K562 (cell line): Measurements from ENCODE around the gene TOMM40L. TPM values are rescaled to one million over a fixed set of nuclear protein-coding genes. Genes with fewer than 3 reads are reported as not detected.
A peak's percentile ranks its signal among the peaks of the same experiment; 100 is the strongest.

Experiments used
- BDP1 ChIP-seq: IDR thresholded peaks from 3 replicates; pipeline ENCODE4 v1.6.1; 2011; ENCODE audit not compliant: insufficient read length, insufficient read depth
- EGR1 ChIP-seq: fragments of 450-650 bp; conservative IDR thresholded peaks from 2 replicates; pipeline ENCODE4 v1.6.1; 2017; ENCODE audit warnings: mild to moderate bottlenecking
- ETV6 ChIP-seq, 3 experiments: fragments of 150-350 bp in 1 of 3; sonication (generic) in 1 of 3; formaldehyde crosslinking in 1 of 3; IDR thresholded peaks; 2 replicates each; pipeline versions ENCODE4 v1.6.1 to v1.8.0; 2014 to 2022; ENCODE audit warnings: borderline replicate concordance in 2 of 3, low read depth in 2 of 3, antibody characterized with exemption in 1 of 3, low read length in 1 of 3, mild to moderate bottlenecking in 1 of 3, missing genetic modification reagents in 1 of 3
- FOXK1 ChIP-seq: sonication (generic); formaldehyde crosslinking; IDR thresholded peaks from 2 replicates; pipeline ENCODE4 v1.8.0; 2022; ENCODE audit warnings: missing genetic modification reagents, mild to moderate bottlenecking, borderline replicate concordance
- MCM5 ChIP-seq: fragments of 450-650 bp; IDR thresholded peaks from 2 replicates; pipeline ENCODE4 v1.6.1; 2016; ENCODE audit warnings: low read depth
- MYC ChIP-seq, 2 experiments: fragments of 250-450 bp in 1 of 2; sonication (Bioruptor Pico) in 1 of 2; IDR thresholded peaks; 2 replicates each; pipeline versions ENCODE4 v1.5.1 to v1.6.1; 2012 to 2021; ENCODE audit warnings: low read depth in 2 of 2, borderline replicate concordance in 1 of 2, improper control_type of control experiment in 1 of 2, low read length in 1 of 2, mild to moderate bottlenecking in 1 of 2, moderate library complexity in 1 of 2
- NR2C1 ChIP-seq, 2 experiments: fragments of 450-650 bp; IDR thresholded peaks; 2 replicates each; pipeline ENCODE4 v1.6.1; 2017; ENCODE audit warnings: mild to moderate bottlenecking in 2 of 2, antibody characterized with exemption in 1 of 2, inconsistent platforms in 1 of 2, missing compliant biosample characterization in 1 of 2, missing genetic modification characterization in 1 of 2
- TBP ChIP-seq: optimal IDR thresholded peaks from 2 replicates; pipeline ENCODE3; 2011; ENCODE audit warnings: low read depth, low read length, improper control_type of control experiment
- TFAP4 ChIP-seq: sonication (generic); formaldehyde crosslinking; IDR thresholded peaks from 2 replicates; pipeline ENCODE4 v1.8.0; 2022; ENCODE audit warnings: missing genetic modification reagents, mild to moderate bottlenecking, moderate library complexity, borderline replicate concordance
- THAP12 ChIP-seq: fragments of 250-450 bp; sonication (Bioruptor Pico); IDR thresholded peaks from 2 replicates; pipeline ENCODE4 v1.9.0; 2021; ENCODE audit warnings: mild to moderate bottlenecking, inconsistent platforms
- XRCC5 ChIP-seq: fragments of 200-400 bp; formaldehyde crosslinking; IDR thresholded peaks from 2 replicates; pipeline ENCODE4 v1.6.1; 2017; ENCODE audit warnings: low read depth, mild to moderate bottlenecking, low read length
- YY1 ChIP-seq, 3 experiments: IDR thresholded peaks; 2 replicates each; pipeline ENCODE4 v1.6.1; 2011; ENCODE audit warnings: low read length in 2 of 3, mild to moderate bottlenecking in 2 of 3, moderate library complexity in 2 of 3, borderline replicate concordance in 1 of 3, control low read depth in 1 of 3, low read depth in 1 of 3; ENCODE audit not compliant: insufficient read depth in 3 of 3, insufficient replicate concordance in 2 of 3, control insufficient read depth in 1 of 3, insufficient read length in 1 of 3; ENCODE audit errors: extremely low read depth in 1 of 3
- ZNF12 ChIP-seq: sonication (generic); formaldehyde crosslinking; IDR thresholded peaks from 2 replicates; pipeline ENCODE4 v1.4.0; 2020; ENCODE audit warnings: mild to moderate bottlenecking, missing genetic modification reagents
- ZNF174 ChIP-seq: fragments of 250-450 bp; sonication (Bioruptor Pico); IDR thresholded peaks from 2 replicates; pipeline ENCODE4 v1.4.0; 2020; ENCODE audit warnings: mild to moderate bottlenecking
- ZNF280A ChIP-seq: fragments of 450-650 bp; IDR thresholded peaks from 2 replicates; pipeline ENCODE4 v1.6.1; 2018; ENCODE audit warnings: mild to moderate bottlenecking, low read depth; ENCODE audit not compliant: partially characterized antibody
- ZNF644 ChIP-seq: fragments of 200-800 bp; sonication (Bioruptor generic); IDR thresholded peaks from 2 replicates; pipeline ENCODE4 v1.6.1; 2016; ENCODE audit warnings: low read depth, missing genetic modification characterization, missing compliant biosample characterization
- polyA plus RNA-seq, 8 experiments: library from polyadenylated mRNA; depleted of rRNA in 4 of 8; stranded (reverse) in 5 of 8; unstranded in 3 of 8; fragments of >200 nt; fragmentation: Nextera tagmentation in 2 of 8; fragmentation: Illumina TruSeq in 1 of 8; extraction: Ambion mirVana in 2 of 8; extraction: Trizol in 1 of 8; gene quantifications; 2 replicates each; pipeline versions ENCODE4 v1.2.1 to v1.2.3, GENCODE V29; 2011 to 2014; ENCODE audit warnings: inconsistent platforms in 1 of 8, missing spikeins in 1 of 8
- total RNA-seq, 7 experiments: library from RNA; depleted of rRNA in 6 of 7; stranded (reverse); fragments of >200 nt in 6 of 7; fragmentation: Illumina TruSeq in 2 of 7; extraction: Trizol in 2 of 7; gene quantifications; 2 replicates each; pipeline versions ENCODE4 v1.2.1 to v1.2.3, GENCODE V29; 2011 to 2021; ENCODE audit warnings: low replicate concordance in 1 of 7
- TF ChIP-seq, protein P1 (sequence below): sonication (generic); formaldehyde crosslinking; IDR thresholded peaks from 2 replicates; pipeline ENCODE4 v1.8.1; 2023; ENCODE audit warnings: mild to moderate bottlenecking, missing genetic modification reagents

The TOMM40L gene
- total and polyA plus RNA-seq, 9 of the 15 experiments (the other 6 are each of a cell fraction or from before 2014, with no cell fraction given): 9.6 to 33.6 (median 25.2) TPM

- TF ChIP-seq MYC (IDR thresholded peaks at IDR 0.05; ENCODE audit: low read depth, low read length) (no peak), MYC (CRISPR knock-in tag; IDR thresholded peaks at IDR 0.05; ENCODE audit: borderline replicate concordance, low read depth) (peak; percentile 44; the same call in 1 of the 2 replicates), TBP (no peak), ZNF644 (tag) (0 out of 2 replicates have a peak, but pooled peaks have one; percentile 33), ZNF280A (no peak), ZNF174 (CRISPR knock-in tag) (no peak), BDP1 (no peak), NR2C1 (IDR thresholded peaks at IDR 0.05) (no peak), NR2C1 (tag; IDR thresholded peaks at IDR 0.05) (peak; percentile 21; the same call in 1 of the 2 replicates), THAP12 (no peak), ZNF12 (CRISPR knock-in tag) (0 out of 2 replicates have a peak, but pooled peaks have one; percentile 1), ETV6 (IDR thresholded peaks at IDR 0.05; ENCODE audit: borderline replicate concordance in 1 of 2, low read depth in 2 of 2, low read length in 1 of 2) (0 out of 4 replicates have a peak, but pooled peaks of 1 of the 2 experiments have one; percentile 38), ETV6 (CRISPR knock-in tag; IDR thresholded peaks at IDR 0.05; ENCODE audit: borderline replicate concordance) (no peak), MCM5 (no peak), YY1 (IDR thresholded peaks at IDR 0.05; ENCODE audit: borderline replicate concordance in 1 of 3, control insufficient read depth in 1 of 3, extremely low read depth in 1 of 3, insufficient read depth in 3 of 3, insufficient read length in 1 of 3, insufficient replicate concordance in 2 of 3, low read depth in 1 of 3, low read length in 2 of 3) (peak in 1 of 3 experiments; percentile 10), EGR1 (0 out of 2 replicates have a peak, but pooled peaks have one; percentile 3), FOXK1 (CRISPR knock-in tag) (peak; percentile 67; the same call in 1 of the 2 replicates), TFAP4 (CRISPR knock-in tag) (peak; percentile 65; the same call in 1 of the 2 replicates), XRCC5 (no peak)
- TF ChIP-seq, protein P1, sequence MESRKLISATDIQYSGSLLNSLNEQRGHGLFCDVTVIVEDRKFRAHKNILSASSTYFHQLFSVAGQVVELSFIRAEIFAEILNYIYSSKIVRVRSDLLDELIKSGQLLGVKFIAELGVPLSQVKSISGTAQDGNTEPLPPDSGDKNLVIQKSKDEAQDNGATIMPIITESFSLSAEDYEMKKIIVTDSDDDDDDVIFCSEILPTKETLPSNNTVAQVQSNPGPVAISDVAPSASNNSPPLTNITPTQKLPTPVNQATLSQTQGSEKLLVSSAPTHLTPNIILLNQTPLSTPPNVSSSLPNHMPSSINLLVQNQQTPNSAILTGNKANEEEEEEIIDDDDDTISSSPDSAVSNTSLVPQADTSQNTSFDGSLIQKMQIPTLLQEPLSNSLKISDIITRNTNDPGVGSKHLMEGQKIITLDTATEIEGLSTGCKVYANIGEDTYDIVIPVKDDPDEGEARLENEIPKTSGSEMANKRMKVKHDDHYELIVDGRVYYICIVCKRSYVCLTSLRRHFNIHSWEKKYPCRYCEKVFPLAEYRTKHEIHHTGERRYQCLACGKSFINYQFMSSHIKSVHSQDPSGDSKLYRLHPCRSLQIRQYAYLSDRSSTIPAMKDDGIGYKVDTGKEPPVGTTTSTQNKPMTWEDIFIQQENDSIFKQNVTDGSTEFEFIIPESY (CRISPR knock-in tag): peak; percentile 45; the same call in 1 of the 2 replicates
Measured at GRCh38 chr1:161200992-161201835, 24.6 kb upstream of the TOMM40L start (continued).
